Aortic smooth muscle cell (primary cell): ENCODE data around the gene ARHGAP6. TPM values are rescaled to one million over a fixed set of nuclear protein-coding genes. Genes with fewer than 3 reads are reported as not detected.

ENCODE experiments used
- total RNA-seq: library from RNA; depleted of rRNA; stranded (reverse); fragments of >200 nt; gene quantifications from 2 replicates; pipeline ENCODE4 v1.2.3, GENCODE V29; 2014

Gene ARHGAP6
- 9.9 and 11.0 TPM in 2 replicates for total RNA-seq

GRCh38 chrX:11665168-11666111 is at the start of gene ARHGAP6:
Gene ARHGAP6, minus strand, starts transcription at chrX:11665920. Its CDS starts 1,092 bp downstream, at chrX:11664828.

DNA sequence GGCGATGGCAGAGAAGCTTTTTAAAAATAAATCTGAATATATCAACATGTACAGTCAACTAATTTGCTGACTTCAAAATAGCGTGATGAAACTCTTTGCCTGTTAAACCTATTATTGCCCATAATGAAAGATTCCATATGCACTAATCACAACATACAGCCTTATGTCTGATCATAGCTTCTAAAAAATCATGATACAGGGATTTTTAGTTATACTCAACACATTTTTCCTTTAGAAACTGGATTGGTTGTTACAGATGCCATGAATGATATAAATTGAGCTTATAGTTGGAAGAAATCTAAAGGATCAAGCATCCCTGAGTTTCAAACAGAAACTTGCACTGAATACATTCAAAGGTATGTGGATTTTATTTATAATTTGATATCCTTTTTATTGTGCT is 372.6 kb downstream of the ARHGAP6 start, which contains the start of gene AMELX:
TSS of gene AMELX (plus strand) at position 301 of the 400 bp plus-strand sequence. CDS start 1,376 bp downstream, outside the sequence.

DNA sequence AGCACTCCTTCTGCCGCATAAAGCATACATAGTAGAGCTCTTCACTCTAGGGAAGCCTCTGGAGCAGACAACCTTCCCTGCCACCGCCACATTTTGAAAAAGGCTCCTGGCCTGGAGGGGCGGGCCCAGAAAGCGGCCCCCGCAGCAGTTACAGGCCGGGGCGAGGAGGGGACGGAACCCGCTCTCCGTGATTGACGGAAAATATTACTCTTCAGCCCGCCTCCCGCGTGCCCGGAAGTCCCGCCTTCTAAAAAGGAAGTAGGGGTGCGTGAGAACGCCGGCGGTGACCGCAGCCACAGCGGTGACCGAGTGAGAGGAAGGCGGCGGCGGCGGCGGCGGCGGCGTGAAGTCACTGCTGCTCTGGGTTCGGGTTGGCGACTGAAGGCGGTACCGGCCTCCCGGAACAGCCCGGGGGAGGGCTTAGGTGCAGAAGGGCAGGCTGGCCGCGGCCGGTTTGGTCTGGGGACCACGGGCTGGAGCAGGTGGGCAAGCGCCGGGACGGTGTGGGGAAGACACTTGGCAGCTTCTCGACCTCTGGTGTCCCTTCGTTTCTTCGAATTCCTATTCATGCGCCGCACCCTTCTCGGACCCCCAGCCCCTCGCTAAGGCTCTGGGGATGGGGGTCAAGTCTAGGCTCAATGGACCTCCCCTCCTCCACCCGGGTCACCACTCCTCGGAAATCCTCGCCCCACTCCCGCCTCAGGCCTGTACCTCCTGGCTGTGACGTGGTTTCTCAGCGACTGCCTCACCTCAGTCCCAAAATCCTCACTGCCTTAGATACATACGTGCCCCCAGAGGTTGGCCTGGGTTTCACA is 554.5 kb downstream of the ARHGAP6 start, which contains the start of gene HCCS:
TSS of gene HCCS (plus strand) at position 296 of the 815 bp plus-strand sequence. CDS start 729 bp downstream, outside the sequence.

Other genes starting within 250 kb of the ARHGAP6 start
- 16.3 and 18.5 TPM in 2 replicates for gene MSL3, start 92.3 kb upstream of the ARHGAP6 start, total RNA-seq